HepG2 (cell line): Measurements from ENCODE around the gene PDE6C. TPM values are rescaled to one million over a fixed set of nuclear protein-coding genes. Genes with fewer than 3 reads are reported as not detected.

ENCODE experiments used
- ATAC-seq: fragments of 200-7000 bp; cut with Tn5 transposase; 3 replicates; pipeline ENCODE4 v1.9.1; 2020; ENCODE audit warnings: mild to moderate bottlenecking, moderate library complexity
- BruUV-seq: library from RNA; stranded (reverse); fragments of 400-500 nt; replicated peaks from 2 replicates; lab custom pipeline; 2021; lab: Mats Ljungman, UMichigan
- CTCF ChIA-PET: fragments of 300-600 bp; formaldehyde crosslinking; extraction: SDS; loops from one replicate; lab custom pipeline; 2021; ENCODE audit warnings: low total read pairs, inconsistent platforms, low intra/inter-chr PET ratio; lab: Yijun Ruan, JAX
- POLR2A ChIA-PET: fragments of 350-600 bp; sonication (Branson Sonifier 250); formaldehyde crosslinking; loops from one replicate; lab custom pipeline; 2020; ENCODE audit warnings: antibody characterized with exemption, inconsistent platforms; lab: Yijun Ruan, JAX
- DNase-seq: peaks from one replicate; pipeline ENCODE4 v3.0.0-alpha.2; 2015; ENCODE audit warnings: low spot score
- FAIRE-seq: peaks from 3 replicates; lab custom pipeline; 2011; peaks lifted over from hg19 to GRCh38; lab: Jason Lieb, UNC
- H2AFZ ChIP-seq: one replicate; pipeline ENCODE4 v1.6.1; 2011; ENCODE audit warnings: low read length, inconsistent platforms
- H3K27ac ChIP-seq: fragments of 300-600 bp; 3 replicates; pipeline ENCODE4 v1.8.0; 2011; ENCODE audit warnings: mixed run types, mild to moderate bottlenecking, mixed read lengths, low read length, inconsistent platforms; ENCODE audit not compliant: insufficient read depth; ENCODE audit errors: extremely low read length
- H3K27me3 ChIP-seq, 2 experiments: fragments of 200-600 bp in 1 of 2; 2 replicates in 1 of 2; 3 replicates in 1 of 2; pipeline versions ENCODE4 v1.6.0 to v1.8.0; 2011; ENCODE audit warnings: low read length in 2 of 2, mild to moderate bottlenecking in 2 of 2, moderate library complexity in 2 of 2, inconsistent platforms in 1 of 2; ENCODE audit not compliant: insufficient read depth in 2 of 2, control insufficient read depth in 1 of 2
- H3K36me3 ChIP-seq, 2 experiments: fragments of 200-600 bp in 1 of 2; replicated peaks in 1 of 2; 2 replicates in 1 of 2; 3 replicates in 1 of 2; pipeline versions ENCODE4 v1.5.1 to v1.8.0; 2011; ENCODE audit warnings: low read length in 2 of 2, inconsistent platforms in 1 of 2; ENCODE audit not compliant: insufficient read depth in 2 of 2, control insufficient read depth in 1 of 2
- H3K4me1 ChIP-seq: 2 replicates; pipeline ENCODE4 v1.5.1; 2012; ENCODE audit warnings: low read length, inconsistent platforms; ENCODE audit not compliant: insufficient read depth
- H3K4me2 ChIP-seq: 2 replicates; pipeline ENCODE4 v1.6.0; 2011; ENCODE audit warnings: low read depth, low read length, inconsistent platforms
- H3K4me3 ChIP-seq, 3 experiments: fragments of 200-600 bp in 1 of 3; sonication (generic), shearing (Covaris generic) in 1 of 3; replicated peaks in 1 of 3; 2 replicates each; pipeline ENCODE4 v1.5.1; 2011 to 2016; ENCODE audit warnings: low read length in 3 of 3, inconsistent platforms in 2 of 3, low read depth in 2 of 3, mild to moderate bottlenecking in 2 of 3, control low read depth in 1 of 3, mixed read lengths in 1 of 3; ENCODE audit not compliant: insufficient read depth in 1 of 3
- H3K79me2 ChIP-seq: one replicate; pipeline ENCODE4 v1.6.1; 2011; ENCODE audit warnings: low read length, inconsistent platforms; ENCODE audit not compliant: insufficient read depth
- H3K9ac ChIP-seq: 2 replicates; pipeline ENCODE4 v1.6.0; 2011; ENCODE audit warnings: mild to moderate bottlenecking, low read depth, low read length, inconsistent platforms; ENCODE audit not compliant: insufficient read depth
- H3K9me3 ChIP-seq: 2 replicates; pipeline ENCODE4 v1.5.1; 2012; ENCODE audit warnings: mild to moderate bottlenecking, low read length
- H4K20me1 ChIP-seq: 2 replicates; pipeline ENCODE4 v1.6.0; 2011; ENCODE audit warnings: inconsistent platforms, mild to moderate bottlenecking, low read length, moderate library complexity; ENCODE audit not compliant: insufficient read depth
- ADNP ChIP-seq: sonication (generic); formaldehyde crosslinking; IDR thresholded peaks from 2 replicates; pipeline ENCODE4 v1.4.0; 2020; ENCODE audit warnings: missing genetic modification reagents
- ATF7 ChIP-seq, 2 experiments: fragments of 450-650 bp in 1 of 2; sonication (generic) in 1 of 2; formaldehyde crosslinking in 1 of 2; IDR thresholded peaks; 2 replicates each; pipeline versions ENCODE4 v1.4.0 to v1.6.1; 2016 to 2020; ENCODE audit warnings: antibody characterized with exemption in 1 of 2, mild to moderate bottlenecking in 1 of 2, missing genetic modification reagents in 1 of 2
- BCL6 ChIP-seq: IDR thresholded peaks from 2 replicates; pipeline ENCODE4 v1.6.1; 2016; ENCODE audit warnings: missing genetic modification reagents, missing compliant biosample characterization
- DDIT3 ChIP-seq: sonication (generic); formaldehyde crosslinking; IDR thresholded peaks from 2 replicates; pipeline ENCODE4 v1.4.0; 2020; ENCODE audit warnings: mild to moderate bottlenecking, missing genetic modification reagents
- DNMT3B ChIP-seq: conservative IDR thresholded peaks from 2 replicates; pipeline ENCODE4 v1.6.1; 2016; ENCODE audit warnings: missing biosample characterization, control low read depth
- RNF2 ChIP-seq: fragments of 450-650 bp; conservative IDR thresholded peaks from 2 replicates; pipeline ENCODE4 v1.6.1; 2016; ENCODE audit warnings: low read depth
- SALL2 ChIP-seq: sonication (generic); formaldehyde crosslinking; IDR thresholded peaks from 2 replicates; pipeline ENCODE4 v1.8.1; 2023; ENCODE audit warnings: mild to moderate bottlenecking, missing genetic modification reagents, inconsistent platforms
- ZBTB7B ChIP-seq: sonication (generic); formaldehyde crosslinking; IDR thresholded peaks from 2 replicates; pipeline ENCODE4 v1.4.0; 2020; ENCODE audit warnings: missing genetic modification reagents
- WGBS: methylation state at CpG from one replicate; pipeline ENCODE4 v1.1.6; 2017; ENCODE audit warnings: low lambda C conversion rate; 5-methylcytosine and 5-hydroxymethylcytosine counted together
- in situ Hi-C: cut with HindIII; loops from 2 replicates; pipeline ENCODE4 v1.10.0; 2017; ENCODE audit warnings: low pct_unique_long_range_greater_than_20kb; ENCODE audit not compliant: extremely low pct_ligation_motif_present
- intact Hi-C: fragments of 100-400 bp; cut with micrococcal nuclease; formaldehyde crosslinking; loops from one replicate; pipeline ENCODE4 v1.10.0; 2022; ENCODE audit not compliant: unreplicated experiment
- polyA plus RNA-seq, 8 experiments: library from polyadenylated mRNA; depleted of rRNA in 3 of 8; stranded (reverse) in 7 of 8; unstranded in 1 of 8; fragments of >200 nt; fragmentation: Illumina TruSeq in 4 of 8; extraction: Trizol in 4 of 8; gene quantifications; 2 replicates each; pipeline versions ENCODE4 v1.2.1 to v1.2.3, GENCODE V29; 2011 to 2016; ENCODE audit warnings: low read depth in 4 of 8, missing spikeins in 1 of 8, mixed read lengths in 1 of 8; ENCODE audit not compliant: insufficient read depth in 1 of 8
- total RNA-seq, 5 experiments: library from RNA; depleted of rRNA; stranded (reverse); fragments of >200 nt; fragmentation: Illumina TruSeq; extraction: Trizol; gene quantifications; 2 replicates each; pipeline ENCODE4 v1.2.3, GENCODE V29; 2016; ENCODE audit warnings: low read depth in 1 of 5
- TF ChIP-seq, protein P1 (sequence below): sonication (generic); formaldehyde crosslinking; IDR thresholded peaks from 2 replicates; pipeline ENCODE4 v1.8.1; 2023; ENCODE audit warnings: missing genetic modification reagents, inconsistent platforms, borderline replicate concordance

PDE6C gene
- total and polyA plus RNA-seq, 2 of the 13 experiments (the other 11 are each of a cell fraction or from before 2014, with no cell fraction given) = 0.64 TPM; not detected in 1

DNA sequence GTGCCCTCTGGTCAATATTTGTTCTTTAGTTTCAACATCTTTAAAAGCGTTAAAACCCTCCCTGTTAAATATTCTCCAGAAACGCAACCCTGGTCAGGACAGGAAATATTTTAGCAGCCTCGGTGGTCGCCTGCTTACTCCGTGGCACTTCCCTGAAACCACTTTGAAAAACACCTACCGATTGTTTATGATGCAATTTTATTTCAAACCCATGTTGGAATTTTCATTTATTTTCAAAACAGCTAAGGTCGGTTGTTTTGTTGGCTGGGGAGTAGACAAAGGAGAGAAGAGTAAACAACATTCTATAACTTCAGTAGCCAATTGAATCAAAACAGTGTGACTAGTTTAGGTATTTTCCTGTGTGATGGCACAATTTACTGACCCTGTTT lies 10.6 kb upstream of the PDE6C start (continued):
- TF ChIP-seq DDIT3 (CRISPR knock-in tag) = no peak
- TF ChIP-seq SALL2 (CRISPR knock-in tag) = no peak
- TF ChIP-seq DNMT3B = 0 out of 2 replicates have a peak, but pooled peaks have one; percentile 5
- no peak for TF ChIP-seq ADNP
- TF ChIP-seq ATF7 (IDR thresholded peaks at IDR 0.05) = no peak
- TF ChIP-seq ATF7 (CRISPR knock-in tag; IDR thresholded peaks at IDR 0.05) = no peak
- 0 out of 2 replicates have a peak, but pooled peaks have one; percentile 30 for TF ChIP-seq ZBTB7B (CRISPR knock-in tag)
- no peak for TF ChIP-seq RNF2

- peaks cover 45% of the 10 kb centered on the region for H3K4me1 ChIP-seq
- peaks cover 21% of the 10 kb centered on the region for H4K20me1 ChIP-seq
- no peak for ATAC-seq
- POLR2A ChIA-PET = interaction anchor here (0.7 to 1.4 kb wide), 3 partner anchors 9 to 99 kb away, joined by 3 to 4 read pairs (median 3); partner anchors contain the start of genes FRA10AC1 and PDE6C
- intact Hi-C loops (loop anchor here (5.0 kb wide), 1 partner anchor 69 kb away; no protein-coding TSS in a partner anchor), in situ Hi-C loops (no loop called here)
- FAIRE-seq = no peak
- TF ChIP-seq BCL6 (CRISPR knock-in tag) = peak; percentile 78
- TF ChIP-seq, protein P1, sequence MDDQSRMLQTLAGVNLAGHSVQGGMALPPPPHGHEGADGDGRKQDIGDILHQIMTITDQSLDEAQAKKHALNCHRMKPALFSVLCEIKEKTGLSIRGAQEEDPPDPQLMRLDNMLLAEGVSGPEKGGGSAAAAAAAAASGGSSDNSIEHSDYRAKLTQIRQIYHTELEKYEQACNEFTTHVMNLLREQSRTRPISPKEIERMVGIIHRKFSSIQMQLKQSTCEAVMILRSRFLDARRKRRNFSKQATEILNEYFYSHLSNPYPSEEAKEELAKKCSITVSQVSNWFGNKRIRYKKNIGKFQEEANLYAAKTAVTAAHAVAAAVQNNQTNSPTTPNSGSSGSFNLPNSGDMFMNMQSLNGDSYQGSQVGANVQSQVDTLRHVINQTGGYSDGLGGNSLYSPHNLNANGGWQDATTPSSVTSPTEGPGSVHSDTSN (CRISPR knock-in tag) = no peak
- H3K4me2 ChIP-seq = peak overlapping the region; percentile 94
- peak overlapping the region; percentile 99 for H3K27ac ChIP-seq
- peaks cover 26% of the 10 kb centered on the region for H3K79me2 ChIP-seq
- H3K9ac ChIP-seq = peak overlapping the region; percentile 94; the same call in 1 of the 2 replicates
- DNase-seq = no peak
- H2AFZ ChIP-seq = no peak overlapping the region
- no TSS peak for BruUV-seq
- H3K36me3 ChIP-seq = peaks cover 0 to 9% of the 10 kb centered on the region in 2 experiments; a peak in 2 of 5 replicates
- 55% methylated on average over 2 of the region's 2 CpGs for WGBS
- CTCF ChIA-PET = no interaction called here
- H3K27me3 ChIP-seq = no peaks in the 10 kb centered on the region; a peak in 1 of 5 replicates
- H3K9me3 ChIP-seq = no peaks in the 10 kb centered on the region
- H3K4me3 ChIP-seq = peak overlapping the region in 1 of 3 experiments; percentile 87; a peak in 1 of 6 replicates
Observed at GRCh38 chr10:93603023-93603422, 9.3 kb upstream of the PDE6C start.
